IMR-90 (cell line): ENCODE measurements around the gene AJAP1. TPM values are rescaled to one million over a fixed set of nuclear protein-coding genes. Genes with fewer than 3 reads are reported as not detected.

Experiments used
- ATAC-seq: fragments of 200-7000 bp; cut with Tn5 transposase; 2 replicates; pipeline ENCODE4 v1.9.1; 2020; ENCODE audit warnings: low read depth, mild to moderate bottlenecking, moderate library complexity
- BruUV-seq: library from RNA; stranded (reverse); fragments of 400-500 nt; replicated peaks from 2 replicates; lab custom pipeline; 2021; lab: Mats Ljungman, UMichigan
- CTCF ChIA-PET: fragments of 300-600 bp; formaldehyde crosslinking; extraction: SDS; loops from one replicate; lab custom pipeline; 2021; ENCODE audit warnings: antibody characterized with exemption; lab: Yijun Ruan, JAX
- POLR2A ChIA-PET: fragments of 300-600 bp; sonication (Branson Sonifier 250); formaldehyde crosslinking; loops from one replicate; lab custom pipeline; 2022; ENCODE audit warnings: antibody characterized with exemption; ENCODE audit not compliant: unreplicated experiment; lab: Charles Lee
- DNase-seq: peaks from one replicate; pipeline ENCODE4 v3.0.0; 2013
- H2AFZ ChIP-seq: replicated peaks from 2 replicates; pipeline ENCODE3; 2013; ENCODE audit warnings: low read length, mild to moderate bottlenecking; ENCODE audit not compliant: poor library complexity
- H2AK5ac ChIP-seq: 2 replicates; pipeline ENCODE4 v1.6.1; 2013; ENCODE audit warnings: low read depth, low read length, inconsistent platforms
- H2AK9ac ChIP-seq: replicated peaks from 2 replicates; pipeline ENCODE3; 2013; ENCODE audit warnings: mild to moderate bottlenecking, low read depth, low read length, moderate library complexity; ENCODE audit not compliant: poor library complexity
- H2BK120ac ChIP-seq: 2 replicates; pipeline ENCODE4 v1.6.1; 2013; ENCODE audit warnings: low read depth, low read length, inconsistent platforms
- H2BK15ac ChIP-seq: 3 replicates; pipeline ENCODE4 v1.6.1; 2013; ENCODE audit warnings: low read depth, low read length, inconsistent platforms
- H2BK20ac ChIP-seq: 2 replicates; pipeline ENCODE4 v1.6.1; 2013; ENCODE audit warnings: low read depth, mild to moderate bottlenecking, inconsistent platforms, low read length, moderate library complexity
- H2BK5ac ChIP-seq: 2 replicates; pipeline ENCODE4 v1.6.1; 2013; ENCODE audit warnings: mild to moderate bottlenecking, low read depth, low read length, inconsistent platforms; ENCODE audit not compliant: poor library complexity, severe bottlenecking
- H3K14ac ChIP-seq: replicated peaks from 2 replicates; pipeline ENCODE4 v1.6.1; 2013; ENCODE audit warnings: low read depth, low read length, inconsistent platforms
- H3K18ac ChIP-seq: 2 replicates; pipeline ENCODE4 v1.6.1; 2013; ENCODE audit warnings: low read depth, low read length, control low read depth
- H3K23ac ChIP-seq: 2 replicates; pipeline ENCODE4 v1.6.1; 2013; ENCODE audit warnings: low read depth, low read length, inconsistent platforms
- H3K27ac ChIP-seq: 2 replicates; pipeline ENCODE4 v1.5.1; 2013; ENCODE audit warnings: mild to moderate bottlenecking, control low read depth, low read length; ENCODE audit not compliant: insufficient read depth
- H3K27me3 ChIP-seq: 2 replicates; pipeline ENCODE4 v1.6.1; 2013; ENCODE audit warnings: low read length; ENCODE audit not compliant: control insufficient read depth, insufficient read depth
- H3K36me3 ChIP-seq: 2 replicates; pipeline ENCODE4 v1.6.1; 2013; ENCODE audit warnings: low read length, mixed read lengths; ENCODE audit not compliant: control insufficient read depth, insufficient read depth
- H3K4ac ChIP-seq: 2 replicates; pipeline ENCODE4 v1.6.1; 2013; ENCODE audit warnings: low read depth, low read length, inconsistent platforms
- H3K4me1 ChIP-seq: 2 replicates; pipeline ENCODE4 v1.6.1; 2013; ENCODE audit warnings: low read length, mixed read lengths; ENCODE audit not compliant: control insufficient read depth, insufficient read depth
- H3K4me2 ChIP-seq: 2 replicates; pipeline ENCODE4 v1.6.1; 2013; ENCODE audit warnings: low read depth, mild to moderate bottlenecking, control low read depth, low read length, moderate library complexity
- H3K4me3 ChIP-seq: 2 replicates; pipeline ENCODE4 v1.5.1; 2013; ENCODE audit warnings: low read depth, mild to moderate bottlenecking, control low read depth, low read length, moderate library complexity; ENCODE audit not compliant: insufficient read depth
- H3K56ac ChIP-seq: 2 replicates; pipeline ENCODE4 v1.6.1; 2013; ENCODE audit warnings: low read length, inconsistent platforms; ENCODE audit not compliant: insufficient read depth; ENCODE audit errors: extremely low read depth
- H3K79me1 ChIP-seq, 2 experiments: 2 replicates each; pipeline ENCODE4 v1.6.1; 2013; ENCODE audit warnings: low read length in 2 of 2, inconsistent platforms in 1 of 2, low read depth in 1 of 2
- H3K9ac ChIP-seq: 2 replicates; pipeline ENCODE4 v1.6.1; 2013; ENCODE audit warnings: low read depth, low read length, control low read depth
- H3K9me1 ChIP-seq: 2 replicates; pipeline ENCODE4 v1.6.1; 2013; ENCODE audit warnings: low read length, inconsistent platforms; ENCODE audit not compliant: insufficient read depth
- H3K9me3 ChIP-seq: 2 replicates; pipeline ENCODE4 v1.6.1; 2013; ENCODE audit warnings: low read length; ENCODE audit not compliant: control insufficient read depth, insufficient read depth
- H4K20me1 ChIP-seq: 2 replicates; pipeline ENCODE4 v1.6.1; 2013; ENCODE audit warnings: low read length, inconsistent platforms; ENCODE audit not compliant: insufficient read depth
- H4K5ac ChIP-seq: 2 replicates; pipeline ENCODE4 v1.6.1; 2013; ENCODE audit warnings: mild to moderate bottlenecking, low read depth, low read length, control low read depth
- H4K8ac ChIP-seq, 2 experiments: 2 replicates each; pipeline ENCODE4 v1.6.1; 2013; ENCODE audit warnings: low read depth in 2 of 2, low read length in 2 of 2, control low read depth in 1 of 2, inconsistent platforms in 1 of 2
- H4K91ac ChIP-seq: 2 replicates; pipeline ENCODE4 v1.6.1; 2013; ENCODE audit warnings: low read depth, low read length, inconsistent platforms; ENCODE audit not compliant: insufficient read depth
- BHLHE40 ChIP-seq: fragments of 150-350 bp; IDR thresholded peaks from 2 replicates; pipeline ENCODE4 v1.6.1; 2016; ENCODE audit warnings: mild to moderate bottlenecking, low read depth, low read length
- CEBPB ChIP-seq: IDR thresholded peaks from 2 replicates; pipeline ENCODE4 v1.6.1; 2012; ENCODE audit warnings: low read depth, low read length, improper control_type of control experiment
- ELK1 ChIP-seq: fragments of 150-350 bp; IDR thresholded peaks from 2 replicates; pipeline ENCODE4 v1.6.1; 2016; ENCODE audit warnings: low read depth, mild to moderate bottlenecking, low read length, moderate library complexity, borderline replicate concordance
- MAFK ChIP-seq: IDR thresholded peaks from 2 replicates; pipeline ENCODE4 v1.6.1; 2012; ENCODE audit warnings: low read depth, low read length, improper control_type of control experiment
- NFE2L2 ChIP-seq: fragments of 150-350 bp; IDR thresholded peaks from 2 replicates; pipeline ENCODE4 v1.6.1; 2016; ENCODE audit warnings: low read depth, mild to moderate bottlenecking, low read length
- RFX5 ChIP-seq: IDR thresholded peaks from 2 replicates; pipeline ENCODE4 v1.8.0; 2012; ENCODE audit warnings: low read depth, mild to moderate bottlenecking, low read length, moderate library complexity
- WGBS, 2 experiments: methylation state at CpG; one replicate each; pipeline versions ENCODE4 v1.1.5 to v1.1.7; 2013; ENCODE audit warnings: missing lambda C conversion rate in 2 of 2; ENCODE audit not compliant: insufficient read length in 1 of 2; ENCODE audit errors: extremely low coverage in 2 of 2; 5-methylcytosine and 5-hydroxymethylcytosine counted together
- dilution Hi-C: fragments of 300-500 bp; cut with HindIII; formaldehyde crosslinking; loops from one replicate; pipeline ENCODE4 v1.14.3; 2018; ENCODE audit warnings: low sequenced_read_pairs; ENCODE audit not compliant: unreplicated experiment
- in situ Hi-C: fragments of 300-500 bp; cut with MboI; formaldehyde crosslinking; loops from 3 replicates; pipeline ENCODE4 v1.14.3; 2019; ENCODE audit warnings: low sequenced_read_pairs, inconsistent platforms, mixed read lengths
- intact Hi-C: fragments of 100-400 bp; cut with micrococcal nuclease; formaldehyde crosslinking; loops from 2 replicates; pipeline ENCODE4 v1.10.0; 2022
- polyA plus RNA-seq, 3 experiments: library from polyadenylated mRNA; depleted of rRNA; stranded (reverse); fragments of >200 nt; gene quantifications; 2 replicates each; pipeline ENCODE4 v1.2.3, GENCODE V29; 2012; ENCODE audit warnings: low replicate concordance in 1 of 3
- total RNA-seq: library from RNA; depleted of rRNA; stranded (reverse); fragments of >200 nt; gene quantifications from 2 replicates; pipeline ENCODE4 v1.2.3, GENCODE V29; 2012

Gene AJAP1
- total and polyA plus RNA-seq, 2 of the 4 experiments (the other 2 are of a cell fraction) = under 0.01 to 0.02 TPM

DNA sequence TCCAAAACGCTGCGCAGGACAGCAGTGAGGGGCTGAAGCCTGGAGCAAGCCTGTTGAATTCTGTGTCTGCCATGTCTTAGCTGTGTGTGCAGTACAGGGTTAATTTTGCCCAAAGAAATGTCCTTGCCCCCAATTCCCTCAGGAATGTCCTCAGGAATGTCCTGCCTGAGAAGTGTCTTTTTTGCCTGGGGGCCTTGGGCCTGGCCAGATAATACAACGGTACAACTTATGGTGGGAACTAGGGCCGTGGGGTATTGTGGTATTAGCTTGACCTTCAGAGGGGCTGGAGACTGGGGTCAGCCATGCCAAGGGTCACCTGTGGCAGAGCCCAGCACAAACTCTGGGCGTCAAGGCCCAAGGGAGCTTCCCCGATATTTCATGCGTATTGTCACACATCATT is 107.7 kb downstream of the AJAP1 start:
- dilution Hi-C loops = no loop called here
- POLR2A ChIA-PET = no interaction called here

More for the DNA sequence above, 107.7 kb downstream of the AJAP1 start:
- Histone ChIP-seq H2BK5ac (no peak overlapping the region), H3K4me2 (no peak overlapping the region), H2AFZ (no peak overlapping the region), H2AK5ac (no peak overlapping the region), H3K14ac (no peak overlapping the region), H2BK15ac (no peak overlapping the region), H3K4me1 (no peaks in the 10 kb centered on the region), H4K20me1 (no peaks in the 10 kb centered on the region), H3K9ac (no peak overlapping the region), H4K5ac (no peak overlapping the region), H3K4me3 (no peak overlapping the region), H3K18ac (no peak overlapping the region), H3K79me1 (no peaks in the 10 kb centered on the region), H3K27ac (no peak overlapping the region), H2BK120ac (no peak overlapping the region), H3K4ac (no peak overlapping the region), H2BK20ac (no peak overlapping the region), H3K27me3 (no peaks in the 10 kb centered on the region), H3K23ac (no peak overlapping the region), H2AK9ac (no peak overlapping the region), H3K9me3 (peaks cover 48% of the 10 kb centered on the region), H3K56ac (no peak overlapping the region), H4K91ac (no peak overlapping the region), H3K9me1 (no peaks in the 10 kb centered on the region), H3K36me3 (no peaks in the 10 kb centered on the region), H4K8ac (no peak overlapping the region)
- ATAC-seq (no peak), DNase-seq (no peak)
- in situ Hi-C loops (no loop called here), intact Hi-C loops (no loop called here)
- no CpG with 5 or more reads among the region's 7 CpGs for WGBS, 2 experiments
- TF ChIP-seq BHLHE40 (no peak), NFE2L2 (no peak), RFX5 (no peak), ELK1 (no peak), CEBPB (no peak), MAFK (no peak)
- no TSS peak for BruUV-seq
- CTCF ChIA-PET = no interaction called here
